Esophagus (tissue), 2 donors: Measurements from ENCODE around the gene PRM2. TPM values are rescaled to one million over a fixed set of nuclear protein-coding genes. Genes with fewer than 3 reads are reported as not detected.

ENCODE experiments used
- H3K27ac ChIP-seq, 2 donors: one replicate each; pipeline ENCODE4 v1.5.1; 2013; ENCODE audit warnings: low read depth in 2 of 2, mild to moderate bottlenecking in 2 of 2, inconsistent platforms in 1 of 2, low read length in 1 of 2, moderate library complexity in 1 of 2
- H3K27me3 ChIP-seq, 2 donors: one replicate each; pipeline ENCODE4 v1.6.1; 2013; ENCODE audit warnings: low read length in 2 of 2, control low read depth in 1 of 2, mild to moderate bottlenecking in 1 of 2; ENCODE audit not compliant: insufficient read depth in 2 of 2, control insufficient read depth in 1 of 2
- H3K36me3 ChIP-seq, 2 donors: one replicate each; pipeline ENCODE4 v1.6.1; 2013; ENCODE audit warnings: low read length in 1 of 2; ENCODE audit not compliant: control insufficient read depth in 2 of 2, insufficient read depth in 2 of 2
- H3K4me1 ChIP-seq, 2 donors: one replicate each; pipeline ENCODE4 v1.6.1; 2013; ENCODE audit warnings: low read length in 1 of 2; ENCODE audit not compliant: control insufficient read depth in 2 of 2, insufficient read depth in 2 of 2
- H3K4me3 ChIP-seq, 2 donors: one replicate each; pipeline ENCODE4 v1.5.1; 2013; ENCODE audit warnings: low read length in 2 of 2, mild to moderate bottlenecking in 2 of 2, low read depth in 1 of 2, moderate library complexity in 1 of 2
- H3K9me3 ChIP-seq, 2 donors: one replicate each; pipeline ENCODE4 v1.6.1; 2013; ENCODE audit warnings: mild to moderate bottlenecking in 2 of 2, low read depth in 1 of 2, low read length in 1 of 2, moderate library complexity in 1 of 2; ENCODE audit not compliant: control insufficient read depth in 2 of 2, insufficient read depth in 1 of 2
- WGBS, 2 donors: extraction: QIAGEN DNeasy Blood & Tissue Kit; methylation state at CpG; one replicate each; pipeline ENCODE4 v1.1.7; 2013; 5-methylcytosine and 5-hydroxymethylcytosine counted together
- polyA plus RNA-seq, 2 donors: library from polyadenylated mRNA; stranded (reverse); fragments of 200-250 nt; gene quantifications; one replicate each; pipeline ENCODE4 v1.2.3, GENCODE V29; 2013
- donor health status: healthy with polysubstance abuse.
- donor health status: Bipolar disorder and iron deficiency.

The PRM2 gene
- polyA plus RNA-seq, 2 donors, result not detected

GRCh38 chr16:11315510-11315909 is 39.2 kb upstream of the PRM2 start:
- Histone ChIP-seq H3K4me3 (no peak overlapping the region), H3K36me3 (no peaks in the 10 kb centered on the region), H3K27me3 (no peaks in the 10 kb centered on the region), H3K27ac (no peak overlapping the region), H3K9me3 (no peaks in the 10 kb centered on the region), H3K4me1 (peaks cover 0 to 5% of the 10 kb centered on the region in 2 donors)
- 54 to 61% methylated on average over 13 of the region's 13 CpGs for WGBS, 2 donors

GRCh38 chr16:11314309-11314894 is 38.1 kb upstream of the PRM2 start:
- Histone ChIP-seq H3K36me3 (no peaks in the 10 kb centered on the region), H3K4me1 (peaks cover 0 to 5% of the 10 kb centered on the region in 2 donors), H3K9me3 (no peaks in the 10 kb centered on the region), H3K27ac (no peak overlapping the region), H3K27me3 (no peaks in the 10 kb centered on the region), H3K4me3 (no peak overlapping the region)
- 82 to 86% methylated on average over 8 of the region's 8 CpGs for WGBS, 2 donors

GRCh38 chr16:11313493-11314308 is 37.4 kb upstream of the PRM2 start:
- no peaks in the 10 kb centered on the region for H3K9me3 ChIP-seq
- H3K36me3 ChIP-seq, result no peaks in the 10 kb centered on the region

GRCh38 chr16:11312718-11313492 is 36.6 kb upstream of the PRM2 start:
- H3K4me3 ChIP-seq, result no peak overlapping the region
- H3K27me3 ChIP-seq, result no peaks in the 10 kb centered on the region
- peaks cover 0 to 5% of the 10 kb centered on the region in 2 donors for H3K4me1 ChIP-seq
- no peaks in the 10 kb centered on the region for H3K36me3 ChIP-seq
- no peak overlapping the region for H3K27ac ChIP-seq
- WGBS, 2 donors, result 51 to 54% methylated on average over 8 of the region's 8 CpGs
- no peaks in the 10 kb centered on the region for H3K9me3 ChIP-seq

More at GRCh38 chr16:11313493-11314308, 37.4 kb upstream of the PRM2 start:
- peaks cover 0 to 5% of the 10 kb centered on the region in 2 donors for H3K4me1 ChIP-seq
- no peak overlapping the region for H3K27ac ChIP-seq
- H3K4me3 ChIP-seq, result no peak overlapping the region
- 84 to 87% methylated on average over 9 of the region's 9 CpGs for WGBS, 2 donors
- H3K27me3 ChIP-seq, result no peaks in the 10 kb centered on the region

- 70 to 76% methylated on average over 10 of the region's 10 CpGs for WGBS, 2 donors
- H3K4me1 ChIP-seq, result peaks cover 0 to 5% of the 10 kb centered on the region in 2 donors
- H3K9me3 ChIP-seq, result no peaks in the 10 kb centered on the region
- no peak overlapping the region for H3K27ac ChIP-seq
- H3K36me3 ChIP-seq, result no peaks in the 10 kb centered on the region
- no peak overlapping the region for H3K4me3 ChIP-seq
- no peaks in the 10 kb centered on the region for H3K27me3 ChIP-seq
Observed at GRCh38 chr16:11310997-11311561, 34.8 kb upstream of the PRM2 start.

- no peaks in the 10 kb centered on the region for H3K9me3 ChIP-seq
- H3K4me1 ChIP-seq, result peaks cover 0 to 5% of the 10 kb centered on the region in 2 donors
- H3K4me3 ChIP-seq, result no peak overlapping the region
- no peaks in the 10 kb centered on the region for H3K27me3 ChIP-seq
- no peaks in the 10 kb centered on the region for H3K36me3 ChIP-seq
- 83 to 94% methylated on average over 3 of the region's 3 CpGs for WGBS, 2 donors
- no peak overlapping the region for H3K27ac ChIP-seq
Observed at GRCh38 chr16:11310634-11310977, 34.3 kb upstream of the PRM2 start.

GRCh38 chr16:11309895-11310633 is 33.8 kb upstream of the PRM2 start:
- peaks cover 0 to 5% of the 10 kb centered on the region in 2 donors for H3K4me1 ChIP-seq
- H3K9me3 ChIP-seq, result no peaks in the 10 kb centered on the region
- no peaks in the 10 kb centered on the region for H3K27me3 ChIP-seq
- no peak overlapping the region for H3K27ac ChIP-seq
- no peaks in the 10 kb centered on the region for H3K36me3 ChIP-seq
- 70 to 73% methylated on average over 9 of the region's 9 CpGs for WGBS, 2 donors
- H3K4me3 ChIP-seq, result no peak overlapping the region

- 68 to 71% methylated on average over 15 of the region's 15 CpGs for WGBS, 2 donors
- Histone ChIP-seq H3K9me3 (no peaks in the 10 kb centered on the region), H3K27me3 (no peaks in the 10 kb centered on the region), H3K27ac (no peak overlapping the region), H3K4me1 (peaks cover 0 to 5% of the 10 kb centered on the region in 2 donors), H3K36me3 (no peaks in the 10 kb centered on the region), H3K4me3 (no peak overlapping the region)
Observed at GRCh38 chr16:11308493-11309283, 32.4 kb upstream of the PRM2 start.
